ENCODE results near the gene CSTF2T. TPM values are rescaled to one million over a fixed set of nuclear protein-coding genes. Genes with fewer than 3 reads are reported as not detected.

CSTF2T gene
- total RNA-seq, 4 donors from 2014 or later: 18.4 to 41.7 (median 23.3) TPM

DNA sequence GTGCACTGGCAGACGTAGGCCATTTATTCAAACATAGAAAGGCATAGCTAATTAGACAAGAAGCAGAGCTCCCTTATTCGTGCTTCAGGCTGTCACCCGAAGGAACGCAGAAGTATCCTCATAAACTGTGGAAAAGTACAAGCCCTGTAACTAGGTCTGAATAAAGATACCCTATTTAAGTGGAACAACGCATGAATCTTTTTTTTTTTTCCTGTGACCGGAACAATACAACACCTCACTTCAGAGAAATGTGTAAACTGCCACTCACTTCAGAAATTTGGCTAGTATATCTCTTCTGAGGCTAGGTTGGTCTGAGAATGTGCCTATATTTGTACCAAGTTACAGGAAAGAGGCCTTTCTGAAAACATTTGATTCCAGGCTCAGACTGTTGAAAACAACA is 8.0 kb upstream of the CSTF2T start:
- Histone ChIP-seq H3K9me3 (no peaks in the 10 kb centered on the region), H3K27me3 (no peaks in the 10 kb centered on the region), H3K36me3 (no peaks in the 10 kb centered on the region), H3K4me1 (no peaks in the 10 kb centered on the region), H3K4me3 (no peak overlapping the region), H3K27ac (peak overlapping the region; percentile 66 to 67)
- intact Hi-C loops (cut with DNase I; ENCODE audit: low total_unique reads): no loop called here
- TF ChIP-seq POLR2A (IDR thresholded peaks at IDR 0.05): no peak
- TF ChIP-seq, protein P1, sequence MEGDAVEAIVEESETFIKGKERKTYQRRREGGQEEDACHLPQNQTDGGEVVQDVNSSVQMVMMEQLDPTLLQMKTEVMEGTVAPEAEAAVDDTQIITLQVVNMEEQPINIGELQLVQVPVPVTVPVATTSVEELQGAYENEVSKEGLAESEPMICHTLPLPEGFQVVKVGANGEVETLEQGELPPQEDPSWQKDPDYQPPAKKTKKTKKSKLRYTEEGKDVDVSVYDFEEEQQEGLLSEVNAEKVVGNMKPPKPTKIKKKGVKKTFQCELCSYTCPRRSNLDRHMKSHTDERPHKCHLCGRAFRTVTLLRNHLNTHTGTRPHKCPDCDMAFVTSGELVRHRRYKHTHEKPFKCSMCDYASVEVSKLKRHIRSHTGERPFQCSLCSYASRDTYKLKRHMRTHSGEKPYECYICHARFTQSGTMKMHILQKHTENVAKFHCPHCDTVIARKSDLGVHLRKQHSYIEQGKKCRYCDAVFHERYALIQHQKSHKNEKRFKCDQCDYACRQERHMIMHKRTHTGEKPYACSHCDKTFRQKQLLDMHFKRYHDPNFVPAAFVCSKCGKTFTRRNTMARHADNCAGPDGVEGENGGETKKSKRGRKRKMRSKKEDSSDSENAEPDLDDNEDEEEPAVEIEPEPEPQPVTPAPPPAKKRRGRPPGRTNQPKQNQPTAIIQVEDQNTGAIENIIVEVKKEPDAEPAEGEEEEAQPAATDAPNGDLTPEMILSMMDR (IDR thresholded peaks at IDR 0.05): no peak
- DNase-seq: peak in 1 of 2 donors; percentile 31

DNA sequence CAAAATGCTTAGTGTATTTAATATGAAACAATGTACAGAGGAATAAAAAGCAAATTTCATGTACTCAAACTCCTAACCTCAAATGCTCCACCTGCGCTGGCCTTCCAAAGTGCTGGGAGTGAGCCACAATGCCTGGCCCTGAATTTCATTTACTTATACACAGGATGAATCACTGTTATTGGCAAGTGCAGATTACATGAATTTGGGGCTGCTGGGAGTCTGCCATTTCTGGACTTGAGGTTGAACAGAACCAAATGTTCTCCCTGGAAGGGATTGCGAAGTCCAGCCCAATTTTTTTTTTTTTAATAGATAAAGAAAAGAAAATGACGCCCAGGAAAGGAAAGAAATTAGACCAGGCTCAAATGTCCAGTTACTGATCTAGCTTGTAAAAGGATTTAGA is 6.8 kb upstream of the CSTF2T start:
- Histone ChIP-seq H3K9me3 (no peaks in the 10 kb centered on the region), H3K27ac (peak overlapping the region; percentile 66 to 67), H3K36me3 (no peaks in the 10 kb centered on the region), H3K4me1 (no peaks in the 10 kb centered on the region), H3K27me3 (no peaks in the 10 kb centered on the region), H3K4me3 (no peak overlapping the region)
- intact Hi-C loops (cut with DNase I; ENCODE audit: low total_unique reads): no loop called here
- TF ChIP-seq POLR2A (IDR thresholded peaks at IDR 0.05): no peak
- TF ChIP-seq, protein P1 (IDR thresholded peaks at IDR 0.05): no peak
- peak; percentile 89 to 93 for DNase-seq

- no peaks in the 10 kb centered on the region for H3K9me3 ChIP-seq
- H3K4me3 ChIP-seq: no peak overlapping the region
- H3K27me3 ChIP-seq: no peaks in the 10 kb centered on the region
- intact Hi-C loops (cut with DNase I; ENCODE audit: low total_unique reads): no loop called here
- no peak for DNase-seq
- TF ChIP-seq, protein P1 (IDR thresholded peaks at IDR 0.05): no peak
- TF ChIP-seq POLR2A (IDR thresholded peaks at IDR 0.05): no peak
- H3K36me3 ChIP-seq: no peaks in the 10 kb centered on the region
- no peak overlapping the region for H3K27ac ChIP-seq
- no peaks in the 10 kb centered on the region for H3K4me1 ChIP-seq
Observed at GRCh38 chr10:51705774-51706173, 6.4 kb upstream of the CSTF2T start.

- peak; percentile 23 to 42 for DNase-seq
- H3K4me3 ChIP-seq: peak overlapping the region; percentile 76 to 87
- no peaks in the 10 kb centered on the region for H3K9me3 ChIP-seq
- TF ChIP-seq, protein P1 (IDR thresholded peaks at IDR 0.05): no peak
- TF ChIP-seq POLR2A (IDR thresholded peaks at IDR 0.05): no peak
- no peaks in the 10 kb centered on the region for H3K36me3 ChIP-seq
- H3K4me1 ChIP-seq: peaks cover 10 to 14% of the 10 kb centered on the region in 2 donors
- intact Hi-C loops (cut with DNase I; ENCODE audit: low total_unique reads): no loop called here
- peak overlapping the region; percentile 95 to 97 for H3K27ac ChIP-seq
- no peaks in the 10 kb centered on the region for H3K27me3 ChIP-seq
Observed at GRCh38 chr10:51700228-51700817, 928 bp upstream of the CSTF2T start.

DNA sequence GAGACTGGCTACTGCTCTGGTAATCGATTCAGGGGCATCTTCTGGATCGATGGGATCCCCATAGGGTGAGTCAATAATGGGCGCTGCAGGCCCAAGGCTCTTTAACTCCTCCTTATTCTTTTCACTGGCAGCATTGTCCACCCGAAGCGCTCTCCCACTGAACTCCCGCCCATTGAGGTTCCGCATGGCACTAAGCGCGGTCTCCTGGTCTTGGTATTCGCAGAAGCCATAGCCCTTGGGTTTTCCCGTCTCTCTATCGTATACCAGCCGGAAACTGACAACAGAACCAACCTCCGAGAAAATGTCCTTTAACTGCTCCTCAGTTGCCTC is 285 bp downstream of the CSTF2T start:
- Histone ChIP-seq H3K4me1 (peaks cover 10 to 14% of the 10 kb centered on the region in 2 donors), H3K9me3 (no peaks in the 10 kb centered on the region), H3K27me3 (no peaks in the 10 kb centered on the region), H3K4me3 (peak overlapping the region; percentile 76 to 87), H3K27ac (peak overlapping the region; percentile 95 to 97), H3K36me3 (no peaks in the 10 kb centered on the region)
- DNase-seq: no peak
- no peak for TF ChIP-seq POLR2A (IDR thresholded peaks at IDR 0.05)
- TF ChIP-seq, protein P1 (IDR thresholded peaks at IDR 0.05): no peak
- intact Hi-C loops (cut with DNase I; ENCODE audit: low total_unique reads): no loop called here
